NT2/D1 (cell line): Measurements from ENCODE around the gene PRDM12.

ENCODE experiments used
- DNase-seq: peaks from one replicate; pipeline ENCODE4 v3.0.0-alpha.2; 2011; ENCODE audit warnings: low read depth, low spot score
- H3K27me3 ChIP-seq: 2 replicates; pipeline ENCODE4 v1.6.0; 2011; ENCODE audit warnings: mild to moderate bottlenecking; ENCODE audit not compliant: insufficient read length, insufficient read depth
- H3K36me3 ChIP-seq: 2 replicates; pipeline ENCODE4 v1.6.1; 2011; ENCODE audit warnings: mild to moderate bottlenecking, low read length, mixed read lengths; ENCODE audit not compliant: insufficient read depth, insufficient read length
- H3K4me1 ChIP-seq: 2 replicates; pipeline ENCODE4 v1.5.1; 2011; ENCODE audit not compliant: insufficient read depth, insufficient read length
- H3K4me3 ChIP-seq: 2 replicates; pipeline ENCODE4 v1.5.1; 2011; ENCODE audit warnings: low read depth; ENCODE audit not compliant: insufficient read length
- H3K9ac ChIP-seq: 2 replicates; pipeline ENCODE4 v1.6.0; 2011; ENCODE audit warnings: low read depth; ENCODE audit not compliant: insufficient read length
- H3K9me3 ChIP-seq: 2 replicates; pipeline ENCODE4 v1.5.1; 2011; ENCODE audit warnings: mild to moderate bottlenecking, low read length; ENCODE audit not compliant: insufficient read depth
- SUZ12 ChIP-seq: IDR thresholded peaks from 2 replicates; pipeline ENCODE4 v1.6.1; 2011; ENCODE audit not compliant: insufficient read length, insufficient read depth; ENCODE audit errors: extremely low read depth
- YY1 ChIP-seq: IDR thresholded peaks from 2 replicates; pipeline ENCODE4 v1.6.1; 2011; ENCODE audit not compliant: insufficient read length, insufficient read depth
- ZNF274 ChIP-seq: IDR thresholded peaks from 2 replicates; pipeline ENCODE4 v1.6.1; 2011; ENCODE audit warnings: mild to moderate bottlenecking, low read depth, low read length

Gene PRDM12

GRCh38 chr9:130662099-130662969, 2.1 kb upstream of the PRDM12 start:
- peaks cover 17% of the 10 kb centered on the region for H3K4me1 ChIP-seq
- peak overlapping the region; percentile 5 for H3K4me3 ChIP-seq
- peak; percentile 95 for TF ChIP-seq SUZ12
- no peak for TF ChIP-seq ZNF274
- H3K9me3 ChIP-seq, result no peaks in the 10 kb centered on the region
- no peaks in the 10 kb centered on the region for H3K36me3 ChIP-seq
- H3K9ac ChIP-seq, result peak overlapping the region; percentile 26
- peaks cover 99% of the 10 kb centered on the region for H3K27me3 ChIP-seq
- no peak for DNase-seq

GRCh38 chr9:130662970-130663257, 1.5 kb upstream of the PRDM12 start:
- no peak for DNase-seq
- peaks cover 100% of the 10 kb centered on the region for H3K27me3 ChIP-seq
- H3K9ac ChIP-seq, result no peak overlapping the region
- H3K36me3 ChIP-seq, result no peaks in the 10 kb centered on the region
- H3K9me3 ChIP-seq, result no peaks in the 10 kb centered on the region
- peaks cover 17% of the 10 kb centered on the region for H3K4me1 ChIP-seq
- no peak for TF ChIP-seq YY1
- no peak for TF ChIP-seq ZNF274
- no peak for TF ChIP-seq SUZ12
- H3K4me3 ChIP-seq, result no peak overlapping the region

- TF ChIP-seq ZNF274, result no peak
- TF ChIP-seq SUZ12, result peak; percentile 98
- Histone ChIP-seq H3K27me3 (peaks cover 100% of the 10 kb centered on the region), H3K36me3 (no peaks in the 10 kb centered on the region), H3K4me3 (peak overlapping the region; percentile 33), H3K4me1 (peaks cover 17% of the 10 kb centered on the region), H3K9me3 (no peaks in the 10 kb centered on the region), H3K9ac (peak overlapping the region; percentile 26)
- DNase-seq, result no peak
Measured at GRCh38 chr9:130663258-130663976, 977 bp upstream of the PRDM12 start.

GRCh38 chr9:130663977-130664250, 480 bp upstream of the PRDM12 start:
- Histone ChIP-seq H3K9me3 (no peaks in the 10 kb centered on the region), H3K9ac (peak overlapping the region; percentile 26), H3K27me3 (peaks cover 99% of the 10 kb centered on the region), H3K4me1 (peaks cover 17% of the 10 kb centered on the region), H3K36me3 (no peaks in the 10 kb centered on the region), H3K4me3 (peak overlapping the region; percentile 33)
- DNase-seq, result no peak
- TF ChIP-seq ZNF274 (no peak), YY1 (no peak), SUZ12 (peak; percentile 69)

- no peak for TF ChIP-seq ZNF274
- TF ChIP-seq YY1, result no peak
- TF ChIP-seq SUZ12, result no peak
- peaks cover 17% of the 10 kb centered on the region for H3K4me1 ChIP-seq
- H3K9ac ChIP-seq, result peak overlapping the region; percentile 8
- peaks cover 88% of the 10 kb centered on the region for H3K27me3 ChIP-seq
- H3K4me3 ChIP-seq, result peak overlapping the region; percentile 30
- H3K9me3 ChIP-seq, result no peaks in the 10 kb centered on the region
- no peaks in the 10 kb centered on the region for H3K36me3 ChIP-seq
- no peak for DNase-seq
Measured at GRCh38 chr9:130665029-130665430, 636 bp downstream of the PRDM12 start.

- H3K27me3 ChIP-seq, result peaks cover 81% of the 10 kb centered on the region
- no peak for DNase-seq
- no peak overlapping the region for H3K4me3 ChIP-seq
- peaks cover 16% of the 10 kb centered on the region for H3K4me1 ChIP-seq
- H3K36me3 ChIP-seq, result no peaks in the 10 kb centered on the region
- TF ChIP-seq SUZ12 (no peak), YY1 (no peak), ZNF274 (no peak)
- peak overlapping the region; percentile 42 for H3K9ac ChIP-seq
- H3K9me3 ChIP-seq, result no peaks in the 10 kb centered on the region
Measured at GRCh38 chr9:130665431-130666392, 1.3 kb downstream of the PRDM12 start.
